K562 (cell line): ENCODE results near the gene CD68. TPM values are rescaled to one million over a fixed set of nuclear protein-coding genes. Genes with fewer than 3 reads are reported as not detected.
A peak's percentile ranks its signal among the peaks of the same experiment; 100 is the strongest.

ENCODE experiments used
- BRCA1 ChIP-seq, 2 experiments: fragments of 450-650 bp in 1 of 2; sonication (generic) in 1 of 2; formaldehyde crosslinking in 1 of 2; IDR thresholded peaks; 2 replicates each; pipeline versions ENCODE4 v1.5.0 to v1.6.1; 2017 to 2020; ENCODE audit warnings: mild to moderate bottlenecking in 1 of 2, missing genetic modification reagents in 1 of 2
- CBX8 ChIP-seq: fragments of 200-600 bp; sonication (generic); IDR thresholded peaks from 2 replicates; pipeline ENCODE4 v1.6.1; 2012; ENCODE audit warnings: borderline replicate concordance, mixed run types, low read depth, mild to moderate bottlenecking, moderate library complexity, mixed read lengths, low read length, control low read depth, inconsistent platforms; ENCODE audit not compliant: poor library complexity, severe bottlenecking; ENCODE audit errors: extremely low read depth
- CHD1 ChIP-seq: fragments of 200-600 bp; sonication (generic); IDR thresholded peaks from one replicate; pipeline ENCODE4 v1.6.1; 2012; ENCODE audit warnings: mild to moderate bottlenecking, moderate library complexity, low read length, inconsistent platforms
- E2F3 ChIP-seq: fragments of 250-450 bp; sonication (Bioruptor Pico); IDR thresholded peaks from 2 replicates; pipeline ENCODE4 v1.4.0; 2020; ENCODE audit warnings: mild to moderate bottlenecking
- FOXJ2 ChIP-seq: fragments of 200-800 bp; sonication (Bioruptor generic); IDR thresholded peaks from 2 replicates; pipeline ENCODE4 v1.6.1; 2016; ENCODE audit warnings: missing genetic modification characterization, missing compliant biosample characterization
- IRF9 ChIP-seq: fragments of 450-650 bp; IDR thresholded peaks from 2 replicates; pipeline ENCODE4 v1.6.1; 2016; ENCODE audit warnings: missing biosample characterization, missing genetic modification characterization
- KLF13 ChIP-seq: fragments of 450-650 bp; IDR thresholded peaks from 2 replicates; pipeline ENCODE4 v1.6.1; 2016; ENCODE audit warnings: missing genetic modification characterization, low read depth, mild to moderate bottlenecking, missing compliant biosample characterization, moderate library complexity, borderline replicate concordance
- L3MBTL2 ChIP-seq: fragments of 450-650 bp; IDR thresholded peaks from 2 replicates; pipeline ENCODE4 v1.6.1; 2016; ENCODE audit warnings: mild to moderate bottlenecking, moderate library complexity
- POLR2G ChIP-seq: fragments of 200-400 bp; formaldehyde crosslinking; IDR thresholded peaks from 2 replicates; pipeline ENCODE4 v1.6.1; 2017; ENCODE audit warnings: low read depth, mild to moderate bottlenecking, antibody characterized with exemption, low read length, moderate library complexity
- RBM17 ChIP-seq: fragments of 200-400 bp; formaldehyde crosslinking; IDR thresholded peaks from 2 replicates; pipeline ENCODE4 v1.6.1; 2017; ENCODE audit warnings: low read depth, mild to moderate bottlenecking, low read length, borderline replicate concordance
- SRF ChIP-seq, 2 experiments: fragments of 250-450, 450-650 bp in 1 of 2; sonication (Bioruptor Pico) in 1 of 2; sonication (generic) in 1 of 2; formaldehyde crosslinking; IDR thresholded peaks; 2 replicates each; pipeline versions ENCODE4 v1.5.0 to v1.5.1; 2020 to 2022; ENCODE audit warnings: mild to moderate bottlenecking in 1 of 2, missing genetic modification reagents in 1 of 2
- ZNF239 ChIP-seq: fragments of 250-450 bp; sonication (Bioruptor Pico); IDR thresholded peaks from 2 replicates; pipeline ENCODE4 v1.4.0; 2020; ENCODE audit warnings: mild to moderate bottlenecking
- ZNF354B ChIP-seq: fragments of 250-450 bp; sonication (Bioruptor Pico); IDR thresholded peaks from 2 replicates; pipeline ENCODE4 v1.4.0; 2020
- ZZZ3 ChIP-seq: fragments of 450-650 bp; IDR thresholded peaks from 2 replicates; pipeline ENCODE4 v1.6.1; 2016; ENCODE audit warnings: antibody characterized with exemption, mild to moderate bottlenecking, moderate library complexity
- polyA plus RNA-seq, 8 experiments: library from polyadenylated mRNA; depleted of rRNA in 4 of 8; stranded (reverse) in 5 of 8; unstranded in 3 of 8; fragments of >200 nt; fragmentation: Nextera tagmentation in 2 of 8; fragmentation: Illumina TruSeq in 1 of 8; extraction: Ambion mirVana in 2 of 8; extraction: Trizol in 1 of 8; gene quantifications; 2 replicates each; pipeline versions ENCODE4 v1.2.1 to v1.2.3, GENCODE V29; 2011 to 2014; ENCODE audit warnings: inconsistent platforms in 1 of 8, missing spikeins in 1 of 8
- total RNA-seq, 7 experiments: library from RNA; depleted of rRNA in 6 of 7; stranded (reverse); fragments of >200 nt in 6 of 7; fragmentation: Illumina TruSeq in 2 of 7; extraction: Trizol in 2 of 7; gene quantifications; 2 replicates each; pipeline versions ENCODE4 v1.2.1 to v1.2.3, GENCODE V29; 2011 to 2021; ENCODE audit warnings: low replicate concordance in 1 of 7
- TF ChIP-seq, protein P1 (sequence below): fragments of 250-450 bp; sonication (Bioruptor Pico); IDR thresholded peaks from 2 replicates; pipeline ENCODE4 v1.8.0; 2021; ENCODE audit warnings: moderate library complexity, mild to moderate bottlenecking, inconsistent platforms
- TF ChIP-seq, protein P2 (sequence below): sonication (generic); formaldehyde crosslinking; IDR thresholded peaks from 2 replicates; pipeline ENCODE4 v1.8.0; 2023; ENCODE audit warnings: mild to moderate bottlenecking, missing genetic modification reagents
- TF ChIP-seq, protein P3 (sequence below): fragments of 450-650 bp; IDR thresholded peaks from 2 replicates; pipeline ENCODE4 v1.6.1; 2016; ENCODE audit warnings: low read depth, mild to moderate bottlenecking, moderate library complexity
- TF ChIP-seq, protein P4 (sequence below): fragments of 450-650 bp; IDR thresholded peaks from 2 replicates; pipeline ENCODE4 v1.6.1; 2016; ENCODE audit warnings: antibody characterized with exemption
- TF ChIP-seq, protein P5 (sequence below): fragments of 450-650 bp; conservative IDR thresholded peaks from 2 replicates; pipeline ENCODE4 v1.6.1; 2016; ENCODE audit warnings: missing genetic modification characterization, low read depth, mild to moderate bottlenecking, missing compliant biosample characterization, moderate library complexity

The CD68 gene
- total and polyA plus RNA-seq, 9 of the 15 experiments (the other 6 are each of a cell fraction or from before 2014, with no cell fraction given), result 28.2 to 89.8 (median 37.7) TPM

DNA sequence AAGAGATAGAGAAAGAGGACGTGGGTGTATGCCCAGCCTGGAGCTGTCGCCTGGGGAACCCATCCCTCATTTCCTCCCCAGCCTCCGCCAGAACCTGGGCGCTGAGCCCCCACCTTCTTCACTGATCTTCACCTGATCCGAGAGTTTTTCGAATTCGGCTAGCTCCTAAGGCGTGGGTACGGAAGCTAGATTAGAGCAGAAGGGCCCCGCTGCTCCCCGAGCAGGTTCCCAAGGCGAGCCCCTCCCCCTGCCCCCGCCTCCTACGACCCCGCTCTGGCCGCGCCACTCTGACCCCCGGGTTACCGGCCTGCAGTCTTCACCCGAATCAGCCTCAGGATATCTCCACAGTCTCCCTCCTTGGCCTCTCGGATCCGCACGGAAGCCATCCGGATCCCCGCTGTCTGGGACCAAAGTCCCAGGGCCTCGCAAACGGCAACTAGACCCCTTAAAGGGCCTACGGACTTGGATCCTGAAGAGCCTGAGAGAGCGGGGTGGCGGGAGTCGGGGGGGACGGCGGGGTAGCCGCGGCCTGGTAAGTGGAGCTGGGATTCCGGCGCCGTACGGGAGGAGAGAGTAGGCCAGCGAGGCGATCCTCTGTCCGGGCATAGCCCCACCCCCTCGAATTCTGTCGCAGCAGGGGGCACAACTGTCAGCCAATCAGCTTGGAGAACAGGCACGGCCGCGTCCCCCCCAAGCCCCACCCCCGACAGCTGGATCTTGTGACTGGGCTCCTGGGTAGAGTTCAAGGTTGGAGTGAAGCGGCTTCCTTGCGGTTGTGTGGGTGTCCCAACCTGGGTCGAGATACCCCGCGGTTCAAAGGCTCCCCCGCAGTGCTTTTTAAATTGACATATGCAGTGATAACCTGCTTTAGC, 48.0 kb downstream of the CD68 start, which contains the start of gene SAT2 (continued):
- no peak for TF ChIP-seq FOXJ2
- TF ChIP-seq BRCA1 (IDR thresholded peaks at IDR 0.05), result no peak
- no peak for TF ChIP-seq BRCA1 (CRISPR knock-in tag; IDR thresholded peaks at IDR 0.05)
- TF ChIP-seq IRF9 (tag), result no peak
- TF ChIP-seq CHD1, result no peak
- TF ChIP-seq SRF (CRISPR knock-in tag; IDR thresholded peaks at IDR 0.05), result no peak
- no peak for TF ChIP-seq E2F3 (CRISPR knock-in tag)
- no peak for TF ChIP-seq RBM17
- TF ChIP-seq ZZZ3, result no peak
- no peak for TF ChIP-seq KLF13 (tag)
- no peak for TF ChIP-seq ZNF239 (CRISPR knock-in tag)
- TF ChIP-seq, protein P1, sequence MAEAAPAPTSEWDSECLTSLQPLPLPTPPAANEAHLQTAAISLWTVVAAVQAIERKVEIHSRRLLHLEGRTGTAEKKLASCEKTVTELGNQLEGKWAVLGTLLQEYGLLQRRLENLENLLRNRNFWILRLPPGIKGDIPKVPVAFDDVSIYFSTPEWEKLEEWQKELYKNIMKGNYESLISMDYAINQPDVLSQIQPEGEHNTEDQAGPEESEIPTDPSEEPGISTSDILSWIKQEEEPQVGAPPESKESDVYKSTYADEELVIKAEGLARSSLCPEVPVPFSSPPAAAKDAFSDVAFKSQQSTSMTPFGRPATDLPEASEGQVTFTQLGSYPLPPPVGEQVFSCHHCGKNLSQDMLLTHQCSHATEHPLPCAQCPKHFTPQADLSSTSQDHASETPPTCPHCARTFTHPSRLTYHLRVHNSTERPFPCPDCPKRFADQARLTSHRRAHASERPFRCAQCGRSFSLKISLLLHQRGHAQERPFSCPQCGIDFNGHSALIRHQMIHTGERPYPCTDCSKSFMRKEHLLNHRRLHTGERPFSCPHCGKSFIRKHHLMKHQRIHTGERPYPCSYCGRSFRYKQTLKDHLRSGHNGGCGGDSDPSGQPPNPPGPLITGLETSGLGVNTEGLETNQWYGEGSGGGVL, result no peak
- no peak for TF ChIP-seq CBX8
- peak; percentile 69 for TF ChIP-seq POLR2G
- TF ChIP-seq, protein P2, sequence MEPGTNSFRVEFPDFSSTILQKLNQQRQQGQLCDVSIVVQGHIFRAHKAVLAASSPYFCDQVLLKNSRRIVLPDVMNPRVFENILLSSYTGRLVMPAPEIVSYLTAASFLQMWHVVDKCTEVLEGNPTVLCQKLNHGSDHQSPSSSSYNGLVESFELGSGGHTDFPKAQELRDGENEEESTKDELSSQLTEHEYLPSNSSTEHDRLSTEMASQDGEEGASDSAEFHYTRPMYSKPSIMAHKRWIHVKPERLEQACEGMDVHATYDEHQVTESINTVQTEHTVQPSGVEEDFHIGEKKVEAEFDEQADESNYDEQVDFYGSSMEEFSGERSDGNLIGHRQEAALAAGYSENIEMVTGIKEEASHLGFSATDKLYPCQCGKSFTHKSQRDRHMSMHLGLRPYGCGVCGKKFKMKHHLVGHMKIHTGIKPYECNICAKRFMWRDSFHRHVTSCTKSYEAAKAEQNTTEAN, result no peak
- TF ChIP-seq, protein P3, sequence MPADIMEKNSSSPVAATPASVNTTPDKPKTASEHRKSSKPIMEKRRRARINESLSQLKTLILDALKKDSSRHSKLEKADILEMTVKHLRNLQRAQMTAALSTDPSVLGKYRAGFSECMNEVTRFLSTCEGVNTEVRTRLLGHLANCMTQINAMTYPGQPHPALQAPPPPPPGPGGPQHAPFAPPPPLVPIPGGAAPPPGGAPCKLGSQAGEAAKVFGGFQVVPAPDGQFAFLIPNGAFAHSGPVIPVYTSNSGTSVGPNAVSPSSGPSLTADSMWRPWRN, result peak; percentile 39; the same call in 1 of the 2 replicates
- no peak for TF ChIP-seq L3MBTL2
- TF ChIP-seq ZNF354B (CRISPR knock-in tag), result no peak
- TF ChIP-seq, protein P4, sequence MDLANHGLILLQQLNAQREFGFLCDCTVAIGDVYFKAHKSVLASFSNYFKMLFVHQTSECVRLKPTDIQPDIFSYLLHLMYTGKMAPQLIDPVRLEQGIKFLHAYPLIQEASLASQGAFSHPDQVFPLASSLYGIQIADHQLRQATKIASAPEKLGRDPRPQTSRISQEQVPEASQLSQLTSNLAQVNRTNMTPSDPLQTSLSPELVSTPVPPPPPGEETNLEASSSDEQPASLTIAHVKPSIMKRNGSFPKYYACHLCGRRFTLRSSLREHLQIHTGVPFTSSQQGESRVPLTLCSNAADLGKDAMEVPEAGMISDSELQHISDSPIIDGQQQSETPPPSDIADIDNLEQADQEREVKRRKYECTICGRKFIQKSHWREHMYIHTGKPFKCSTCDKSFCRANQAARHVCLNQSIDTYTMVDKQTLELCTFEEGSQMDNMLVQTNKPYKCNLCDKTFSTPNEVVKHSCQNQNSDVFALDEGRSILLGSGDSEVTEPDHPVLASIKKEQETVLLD, result no peak
- TF ChIP-seq, protein P5, sequence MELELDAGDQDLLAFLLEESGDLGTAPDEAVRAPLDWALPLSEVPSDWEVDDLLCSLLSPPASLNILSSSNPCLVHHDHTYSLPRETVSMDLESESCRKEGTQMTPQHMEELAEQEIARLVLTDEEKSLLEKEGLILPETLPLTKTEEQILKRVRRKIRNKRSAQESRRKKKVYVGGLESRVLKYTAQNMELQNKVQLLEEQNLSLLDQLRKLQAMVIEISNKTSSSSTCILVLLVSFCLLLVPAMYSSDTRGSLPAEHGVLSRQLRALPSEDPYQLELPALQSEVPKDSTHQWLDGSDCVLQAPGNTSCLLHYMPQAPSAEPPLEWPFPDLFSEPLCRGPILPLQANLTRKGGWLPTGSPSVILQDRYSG (tag), result no peak
